Activated CD8-positive, alpha-beta T cell treated with anti-CD3 and anti-CD28 coated beads for 36 hours (primary cell): ENCODE results near the gene PCDHGA5. TPM values are rescaled to one million over a fixed set of nuclear protein-coding genes. Genes with fewer than 3 reads are reported as not detected.

Source experiments
- ATAC-seq: fragments of 200-7000 bp; cut with Tn5 transposase; one replicate; pipeline ENCODE4 v1.10.0; 2021; ENCODE audit warnings: mild to moderate bottlenecking, moderate library complexity
- CTCF ChIA-PET: fragments of 350-600 bp; sonication (Branson Sonifier 250); formaldehyde crosslinking; loops from one replicate; lab custom pipeline; 2021; ENCODE audit warnings: antibody characterized with exemption; lab: Charles Lee
- POLR2A ChIA-PET: fragments of 350-600 bp; sonication (Branson Sonifier 250); formaldehyde crosslinking; loops from one replicate; lab custom pipeline; 2021; ENCODE audit warnings: antibody characterized with exemption; lab: Charles Lee
- DNase-seq: peaks from one replicate; pipeline ENCODE4 v3.0.0-alpha.2; 2020
- H3K27ac Mint-ChIP-seq: one replicate; pipeline ENCODE4 v1.8.0; 2021; ENCODE audit warnings: mild to moderate bottlenecking, mixed read lengths
- H3K27me3 Mint-ChIP-seq: one replicate; pipeline ENCODE4 v1.8.0; 2021; ENCODE audit warnings: mixed read lengths
- H3K36me3 Mint-ChIP-seq: one replicate; pipeline ENCODE4 v1.8.0; 2021; ENCODE audit warnings: low read depth, mixed read lengths
- H3K4me1 Mint-ChIP-seq: one replicate; pipeline ENCODE4 v1.8.0; 2021; ENCODE audit warnings: low read depth, mixed read lengths
- H3K4me3 Mint-ChIP-seq: one replicate; pipeline ENCODE4 v1.8.0; 2021; ENCODE audit warnings: mild to moderate bottlenecking, moderate library complexity, mixed read lengths
- H3K9me3 Mint-ChIP-seq: one replicate; pipeline ENCODE4 v1.8.0; 2021; ENCODE audit warnings: mixed read lengths
- intact Hi-C: fragments of 100-400 bp; cut with micrococcal nuclease; formaldehyde crosslinking; loops from one replicate; pipeline ENCODE4 v1.10.0; 2022
- total RNA-seq, 2 experiments: library from RNA; stranded (reverse); gene quantifications; one replicate each; pipeline ENCODE4 v1.2.3, GENCODE V29; 2021
- TF ChIP-seq, protein P1 (sequence below): fragments of 200-600 bp; IDR thresholded peaks from one replicate; pipeline ENCODE4 v1.8.0; 2022; ENCODE audit warnings: antibody characterized with exemption, mild to moderate bottlenecking

PCDHGA5 gene
- total RNA-seq, 2 experiments from 2014 or later: not detected

DNA sequence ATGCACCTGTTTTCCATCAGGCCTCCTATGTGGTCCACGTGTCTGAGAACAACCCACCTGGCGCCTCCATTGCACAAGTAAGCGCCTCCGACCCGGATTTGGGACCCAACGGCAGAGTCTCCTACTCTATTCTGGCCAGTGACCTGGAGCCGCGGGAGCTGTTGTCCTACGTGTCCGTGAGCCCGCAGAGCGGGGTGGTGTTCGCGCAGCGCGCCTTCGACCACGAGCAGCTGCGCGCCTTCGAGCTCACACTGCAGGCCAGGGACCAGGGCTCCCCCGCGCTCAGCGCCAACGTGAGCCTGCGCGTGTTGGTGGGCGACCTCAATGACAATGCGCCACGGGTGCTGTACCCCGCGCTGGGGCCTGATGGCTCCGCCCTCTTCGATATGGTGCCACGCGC, 12.4 kb upstream of the PCDHGA5 start:
- H3K27me3 Mint-ChIP-seq: peaks cover 62% of the 10 kb centered on the region
- ATAC-seq (no peak), DNase-seq (no peak)
- intact Hi-C loops: no loop called here
- H3K4me3 Mint-ChIP-seq: no peak overlapping the region
- H3K9me3 Mint-ChIP-seq: peaks cover 23% of the 10 kb centered on the region
- no peak overlapping the region for H3K27ac Mint-ChIP-seq
- H3K36me3 Mint-ChIP-seq: peaks cover 14% of the 10 kb centered on the region
- TF ChIP-seq, protein P1, sequence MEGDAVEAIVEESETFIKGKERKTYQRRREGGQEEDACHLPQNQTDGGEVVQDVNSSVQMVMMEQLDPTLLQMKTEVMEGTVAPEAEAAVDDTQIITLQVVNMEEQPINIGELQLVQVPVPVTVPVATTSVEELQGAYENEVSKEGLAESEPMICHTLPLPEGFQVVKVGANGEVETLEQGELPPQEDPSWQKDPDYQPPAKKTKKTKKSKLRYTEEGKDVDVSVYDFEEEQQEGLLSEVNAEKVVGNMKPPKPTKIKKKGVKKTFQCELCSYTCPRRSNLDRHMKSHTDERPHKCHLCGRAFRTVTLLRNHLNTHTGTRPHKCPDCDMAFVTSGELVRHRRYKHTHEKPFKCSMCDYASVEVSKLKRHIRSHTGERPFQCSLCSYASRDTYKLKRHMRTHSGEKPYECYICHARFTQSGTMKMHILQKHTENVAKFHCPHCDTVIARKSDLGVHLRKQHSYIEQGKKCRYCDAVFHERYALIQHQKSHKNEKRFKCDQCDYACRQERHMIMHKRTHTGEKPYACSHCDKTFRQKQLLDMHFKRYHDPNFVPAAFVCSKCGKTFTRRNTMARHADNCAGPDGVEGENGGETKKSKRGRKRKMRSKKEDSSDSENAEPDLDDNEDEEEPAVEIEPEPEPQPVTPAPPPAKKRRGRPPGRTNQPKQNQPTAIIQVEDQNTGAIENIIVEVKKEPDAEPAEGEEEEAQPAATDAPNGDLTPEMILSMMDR: no peak
- no peaks in the 10 kb centered on the region for H3K4me1 Mint-ChIP-seq
- CTCF ChIA-PET: interaction anchor here (1.1 to 2.8 kb wide), 4 partner anchors 18 to 213 kb away, joined by 3 to 8 read pairs (median 6); partner anchors contain the start of genes PCDHGB3 and TAF7
- POLR2A ChIA-PET: no interaction called here

GRCh38 chr5:141354900-141355469, 9.0 kb upstream of the PCDHGA5 start, which contains the start of gene PCDHGA4:
PCDHGA4 (plus strand) TSS chr5:141355021; CDS start chr5:141355108, 87 bp downstream.
- no peak within 1 kb of the TSS for H3K4me3 Mint-ChIP-seq
- peaks cover 60% of the 10 kb centered on the region for H3K27me3 Mint-ChIP-seq
- ChIA-PET CTCF (interaction anchor here (0.8 to 2.2 kb wide), 13 partner anchors 9 to 202 kb away, joined by 3 to 8 read pairs (median 4); partner anchors contain the start of genes PCDHGA1, PCDHGA3, PCDHGA5 and PCDHGB3), POLR2A (no interaction called here)
- H3K27ac Mint-ChIP-seq: no peak within 1 kb of the TSS
- DNase-seq (no peak), ATAC-seq (no peak)
- peaks cover 25% of the 10 kb centered on the region for H3K9me3 Mint-ChIP-seq
- TF ChIP-seq, protein P1: peak; percentile 58
- intact Hi-C loops: no loop called here
- peaks cover 16% of the 10 kb centered on the region for H3K36me3 Mint-ChIP-seq
- no peaks in the 10 kb centered on the region for H3K4me1 Mint-ChIP-seq

GRCh38 chr5:141355641-141356040, 8.3 kb upstream of the PCDHGA5 start:
- peaks cover 26% of the 10 kb centered on the region for H3K9me3 Mint-ChIP-seq
- CTCF ChIA-PET: interaction anchor here (0.8 to 2.2 kb wide), 13 partner anchors 8 to 202 kb away, joined by 3 to 8 read pairs (median 4); partner anchors contain the start of genes PCDHGA1, PCDHGA3, PCDHGA5 and PCDHGB3
- no peak overlapping the region for H3K4me3 Mint-ChIP-seq
- ATAC-seq (no peak), DNase-seq (no peak)
- H3K27ac Mint-ChIP-seq: no peak overlapping the region
- intact Hi-C loops: no loop called here
- POLR2A ChIA-PET: no interaction called here
- peaks cover 59% of the 10 kb centered on the region for H3K27me3 Mint-ChIP-seq
- TF ChIP-seq, protein P1: no peak
- H3K36me3 Mint-ChIP-seq: peaks cover 21% of the 10 kb centered on the region
- no peaks in the 10 kb centered on the region for H3K4me1 Mint-ChIP-seq

GRCh38 chr5:141356133-141356532, 7.8 kb upstream of the PCDHGA5 start:
- no peak for ATAC-seq
- TF ChIP-seq, protein P1: no peak
- ChIA-PET CTCF (interaction anchor here (1.0 to 2.2 kb wide), 9 partner anchors 8 to 201 kb away, joined by 3 to 8 read pairs (median 4); partner anchors contain the start of genes PCDHGA3, PCDHGA5 and PCDHGB3), POLR2A (no interaction called here)
- H3K4me3 Mint-ChIP-seq: no peak overlapping the region
- H3K27ac Mint-ChIP-seq: no peak overlapping the region
- no peaks in the 10 kb centered on the region for H3K4me1 Mint-ChIP-seq
- intact Hi-C loops: no loop called here
- H3K9me3 Mint-ChIP-seq: peaks cover 31% of the 10 kb centered on the region
- H3K27me3 Mint-ChIP-seq: peaks cover 59% of the 10 kb centered on the region
- no peak for DNase-seq
- peaks cover 22% of the 10 kb centered on the region for H3K36me3 Mint-ChIP-seq

DNA sequence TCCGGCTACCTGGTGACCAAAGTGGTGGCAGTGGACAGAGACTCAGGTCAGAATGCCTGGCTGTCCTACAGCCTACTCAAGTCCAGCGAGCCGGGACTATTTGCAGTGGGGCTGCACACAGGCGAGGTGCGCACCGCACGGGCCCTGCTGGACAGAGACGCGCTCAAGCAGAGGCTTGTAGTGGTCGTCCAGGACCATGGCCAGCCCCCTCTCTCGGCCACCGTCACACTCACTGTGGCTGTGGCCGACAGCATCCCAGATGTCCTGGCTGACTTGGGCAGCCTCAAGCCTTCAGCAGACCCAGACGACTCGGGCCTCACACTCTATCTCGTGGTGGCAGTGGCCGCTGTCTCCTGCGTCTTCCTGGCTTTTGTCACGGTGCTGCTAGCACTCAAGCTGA, 7.0 kb upstream of the PCDHGA5 start:
- ChIA-PET CTCF (no interaction called here), POLR2A (no interaction called here)
- TF ChIP-seq, protein P1: no peak
- H3K27me3 Mint-ChIP-seq: peaks cover 62% of the 10 kb centered on the region
- DNase-seq (no peak), ATAC-seq (no peak)
- no peak overlapping the region for H3K27ac Mint-ChIP-seq
- intact Hi-C loops: no loop called here
- no peaks in the 10 kb centered on the region for H3K4me1 Mint-ChIP-seq
- H3K36me3 Mint-ChIP-seq: peaks cover 24% of the 10 kb centered on the region
- H3K9me3 Mint-ChIP-seq: peaks cover 35% of the 10 kb centered on the region
- no peak overlapping the region for H3K4me3 Mint-ChIP-seq
